GM23338 (cell line): Measurements from ENCODE around the gene TRUB2.

Source experiments
- CREB1 ChIP-seq: fragments of 250-450 bp; sonication (Bioruptor Pico); IDR thresholded peaks from 2 replicates; pipeline ENCODE4 v1.5.0; 2020; ENCODE audit warnings: low read depth, mild to moderate bottlenecking, moderate library complexity
- CTCF ChIP-seq, 2 experiments: fragments of 200-600 bp in 1 of 2; sonication (generic) in 1 of 2; conservative IDR thresholded peaks; 2 replicates each; pipeline versions ENCODE4 v1.5.1 to v1.6.1; 2016 to 2017; ENCODE audit warnings: antibody characterized with exemption in 2 of 2, low read depth in 2 of 2, mild to moderate bottlenecking in 2 of 2, moderate library complexity in 1 of 2
- ETS1 ChIP-seq: IDR thresholded peaks from 2 replicates; pipeline ENCODE4 v1.6.1; 2016; ENCODE audit warnings: antibody characterized with exemption
- EZH2 ChIP-seq: fragments of 200-600 bp; sonication (generic); IDR thresholded peaks from one replicate; pipeline ENCODE4 v1.8.0; 2017; ENCODE audit warnings: antibody characterized with exemption, mild to moderate bottlenecking, low read depth; ENCODE audit not compliant: unreplicated experiment
- EZH2phosphoT487 ChIP-seq: fragments of 200-600 bp; sonication (generic); IDR thresholded peaks from one replicate; pipeline ENCODE4 v1.8.1; 2018; ENCODE audit warnings: antibody characterized with exemption; ENCODE audit not compliant: unreplicated experiment
- JUNB ChIP-seq: IDR thresholded peaks from one replicate; pipeline ENCODE4 v1.6.1; 2016; ENCODE audit warnings: antibody characterized with exemption; ENCODE audit not compliant: unreplicated experiment
- NANOG ChIP-seq: IDR thresholded peaks from 2 replicates; pipeline ENCODE4 v1.6.1; 2016; ENCODE audit warnings: antibody characterized with exemption, borderline replicate concordance
- POLR2AphosphoS5 ChIP-seq: IDR thresholded peaks from 2 replicates; pipeline ENCODE4 v1.6.1; 2016; ENCODE audit warnings: antibody characterized with exemption, low read depth
- REST ChIP-seq: IDR thresholded peaks from one replicate; pipeline ENCODE4 v1.6.1; 2018; ENCODE audit warnings: antibody characterized with exemption; ENCODE audit not compliant: unreplicated experiment

GRCh38 chr9:128358090-128358489 is 35.8 kb upstream of the TRUB2 start:
- TF ChIP-seq EZH2phosphoT487, result no peak
- TF ChIP-seq EZH2, result no peak
- no peak for TF ChIP-seq CTCF (conservative IDR thresholded peaks at IDR 0.05; ENCODE audit: low read depth in 2 of 2)
- no peak for TF ChIP-seq POLR2AphosphoS5
- no peak for TF ChIP-seq ETS1
- no peak for TF ChIP-seq REST
- no peak for TF ChIP-seq JUNB
- no peak for TF ChIP-seq CREB1 (CRISPR knock-in tag)
- no peak for TF ChIP-seq NANOG
